ENCODE data around the gene NHS.

NHS gene

GRCh38 chrX:17456526-17456925 is 81.5 kb downstream of the NHS start:
- DNase-seq = no peak

GRCh38 chrX:17459008-17459611 is 84.1 kb downstream of the NHS start:
- peak; percentile 87 for DNase-seq

DNA sequence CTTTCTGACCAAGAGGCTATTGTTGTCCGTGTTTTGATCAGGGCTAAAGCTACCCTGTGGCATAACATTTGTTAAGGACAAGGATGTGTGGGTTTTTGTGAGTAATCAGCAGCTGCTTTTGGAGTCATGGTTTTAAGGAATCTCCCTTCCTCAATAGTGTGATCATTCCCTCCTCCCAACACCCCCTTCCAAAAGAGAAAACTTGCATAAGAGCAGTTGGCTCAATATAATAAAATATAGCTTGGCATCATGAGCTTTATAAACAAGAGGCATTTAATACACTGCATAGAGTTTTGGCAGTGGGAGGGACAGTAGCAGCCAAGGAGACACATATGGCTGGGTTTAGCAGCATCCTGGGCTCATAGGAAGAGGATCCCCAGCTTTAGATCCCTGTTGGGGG is 84.7 kb downstream of the NHS start:
- DNase-seq = peak; percentile 65

DNA sequence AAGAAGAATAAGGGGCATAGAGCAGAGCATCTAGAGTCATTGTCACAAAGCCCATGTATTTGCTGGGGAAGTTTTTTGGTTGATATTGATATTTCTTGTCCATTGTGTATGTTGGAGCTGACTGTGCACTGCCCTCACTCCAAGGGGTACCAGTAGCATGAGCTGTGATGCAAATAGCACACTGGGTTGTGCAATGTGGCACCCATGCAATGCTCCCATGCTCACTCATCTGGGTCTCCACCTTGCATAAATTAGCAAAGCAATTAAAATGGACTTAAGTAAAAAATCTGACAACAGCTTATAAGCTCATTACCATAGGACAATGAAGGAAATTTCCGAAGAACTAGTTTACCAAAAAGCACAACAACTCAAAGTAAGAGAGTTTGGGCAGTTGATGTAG is 87.9 kb downstream of the NHS start:
- no peak for DNase-seq

DNA sequence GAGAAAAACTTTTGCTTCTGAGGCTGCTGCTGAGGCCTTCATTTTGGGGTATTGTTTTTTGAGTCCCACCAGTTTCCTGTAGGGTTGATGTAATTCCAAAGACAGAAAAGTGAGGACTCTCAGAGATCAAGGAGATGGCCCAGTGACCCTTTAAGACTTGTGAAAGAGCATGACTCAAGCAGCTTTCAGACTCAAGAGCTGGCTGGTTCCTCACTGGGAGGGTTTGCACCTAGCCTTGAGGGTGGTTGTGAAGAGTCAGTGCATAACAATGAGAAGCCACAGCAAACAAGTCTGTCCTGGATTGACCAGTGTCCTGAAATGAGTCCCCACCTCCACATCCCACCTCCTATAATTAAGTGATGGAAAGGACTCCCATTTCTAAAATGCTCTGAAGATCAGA is 89.2 kb downstream of the NHS start:
- DNase-seq = peak; percentile 48

DNA sequence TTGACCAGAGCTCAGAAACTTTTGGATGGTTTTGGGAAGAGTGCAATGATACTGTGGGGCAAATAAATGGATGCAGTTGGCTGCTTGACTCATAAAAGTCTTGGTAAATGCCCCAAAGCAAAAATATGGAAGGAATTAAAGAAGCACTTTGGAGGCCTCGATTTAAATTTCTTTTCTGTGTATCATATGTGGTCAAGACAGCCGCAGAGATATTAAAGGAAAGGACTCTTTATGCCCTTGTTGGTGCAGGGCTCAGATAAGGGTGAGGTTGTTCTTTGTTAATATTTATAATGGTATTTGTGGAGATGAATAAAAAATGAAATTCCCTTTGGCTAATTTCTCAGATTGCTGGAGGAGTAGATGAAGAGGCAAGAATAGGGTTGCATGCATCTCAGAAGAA is 90.2 kb downstream of the NHS start:
- DNase-seq = peak; percentile 41

- DNase-seq = no peak
Measured at GRCh38 chrX:17465802-17466201, 90.8 kb downstream of the NHS start.

DNA sequence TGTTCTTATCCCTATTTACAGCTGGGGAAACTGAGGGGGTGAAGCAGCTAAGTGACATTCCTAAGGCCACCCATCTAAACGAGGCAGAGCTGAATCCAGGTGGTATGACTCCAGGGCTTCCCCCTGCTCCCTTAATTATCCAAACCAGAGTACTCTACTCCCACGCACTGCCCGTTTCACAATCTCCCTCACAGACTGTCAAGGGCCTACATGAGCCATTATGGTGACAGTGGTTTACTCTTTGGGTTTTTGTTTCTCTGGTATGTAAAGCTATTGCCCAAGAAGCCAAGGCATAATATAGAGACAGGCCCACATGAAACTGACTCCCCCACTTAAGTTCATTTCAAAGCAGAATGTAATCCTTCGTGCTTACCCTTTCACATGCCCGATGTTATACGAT is 95.1 kb downstream of the NHS start:
- no peak for DNase-seq

DNA sequence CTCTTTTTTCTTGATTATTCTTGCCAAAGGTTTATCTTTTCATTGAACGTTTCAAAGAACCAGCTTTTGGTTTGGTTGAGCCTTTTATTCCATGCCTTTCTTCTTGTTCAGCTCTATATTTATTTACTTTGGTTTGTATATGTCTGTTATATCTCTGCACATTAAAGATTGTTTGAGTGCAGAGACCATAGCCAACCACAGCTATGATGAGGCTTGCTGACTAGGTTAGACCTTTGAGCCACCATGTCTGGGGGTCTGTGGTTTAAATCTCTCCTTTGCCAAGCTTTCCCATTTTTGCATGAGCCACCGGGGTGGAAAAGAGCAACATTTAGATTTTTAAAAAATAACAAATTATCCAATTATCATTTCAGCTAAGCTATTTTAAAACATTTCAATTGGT is 96.1 kb downstream of the NHS start:
- DNase-seq = no peak

DNA sequence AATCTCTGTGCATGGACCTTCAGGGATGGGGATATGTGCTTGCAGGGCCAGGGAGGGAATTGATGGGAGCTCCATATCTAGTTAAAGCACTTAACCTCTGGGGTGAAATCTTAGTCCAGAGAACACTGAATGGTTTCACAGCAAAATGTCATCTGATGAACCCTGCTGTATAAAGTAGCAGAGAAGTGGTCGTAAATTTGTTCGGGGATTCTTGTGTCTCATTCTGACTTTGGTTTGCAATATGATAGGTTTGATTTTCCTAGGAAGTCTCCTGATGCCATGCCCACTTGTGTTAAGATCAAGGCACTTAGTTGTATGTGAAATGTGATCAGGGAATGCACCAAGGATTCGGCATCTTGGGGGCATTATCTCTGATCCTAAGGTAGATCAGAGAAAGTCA is 96.9 kb downstream of the NHS start:
- DNase-seq = no peak

DNA sequence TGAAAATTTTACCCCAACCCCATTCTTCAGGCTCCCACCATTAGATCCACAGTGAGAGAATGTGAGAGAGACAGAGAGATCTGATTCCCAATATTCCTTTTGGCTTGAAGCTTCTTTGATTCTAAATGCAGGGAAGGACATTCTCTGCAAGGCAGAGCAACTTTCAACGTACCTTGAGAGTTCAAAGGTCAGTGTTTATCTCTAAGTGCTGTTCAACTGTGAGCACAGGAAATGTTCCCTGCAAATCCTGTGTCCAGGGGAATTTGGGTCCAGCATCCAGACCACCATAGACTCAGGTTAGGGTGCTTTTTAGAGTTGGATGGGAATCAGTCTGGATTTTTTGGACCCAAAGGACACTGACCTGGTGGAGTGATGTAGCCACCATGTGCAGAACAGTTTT is 97.4 kb downstream of the NHS start:
- no peak for DNase-seq

DNA sequence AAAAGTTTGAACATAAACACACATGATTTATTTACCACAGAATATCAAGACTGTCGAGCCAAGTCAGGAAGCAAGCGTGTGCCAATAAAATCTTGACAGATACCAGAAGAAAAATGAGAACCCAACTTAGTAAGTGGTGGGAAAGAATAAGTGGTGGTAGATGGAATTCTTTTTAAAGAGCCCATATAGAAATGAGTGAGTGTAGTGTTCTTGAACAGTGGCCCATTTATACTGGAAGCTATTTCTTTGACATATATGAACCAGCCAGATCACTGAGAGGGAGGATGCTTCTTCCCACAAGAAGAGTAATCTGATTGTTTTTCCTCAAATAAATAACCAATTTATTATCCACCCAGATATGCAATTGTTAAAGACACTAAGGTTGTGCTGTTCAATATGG is 98.0 kb downstream of the NHS start:
- DNase-seq = no peak

DNA sequence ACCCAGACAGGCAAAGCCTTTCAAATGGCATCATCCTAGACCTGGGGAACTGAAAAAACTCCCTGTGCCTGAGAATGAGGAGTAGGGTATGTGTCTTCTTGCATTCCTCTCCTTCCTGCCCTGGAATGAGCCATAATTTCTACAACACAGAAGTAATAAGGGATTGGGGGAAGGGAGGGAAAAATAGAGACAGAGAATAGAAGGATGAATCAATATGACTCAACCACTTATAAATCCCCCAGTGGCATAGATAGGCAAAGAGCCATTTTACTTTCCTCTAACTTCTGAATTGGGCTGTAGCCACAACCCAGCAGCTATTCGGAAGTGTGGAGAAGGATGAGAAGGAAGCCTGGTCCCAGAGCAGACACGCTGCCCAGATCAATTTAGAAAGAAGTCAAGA is 99.9 kb downstream of the NHS start:
- DNase-seq = peak; percentile 91

GRCh38 chrX:17475449-17476217 is 100.6 kb downstream of the NHS start:
- no peak for DNase-seq

- no peak for DNase-seq
Measured at GRCh38 chrX:17476411-17476810, 101.4 kb downstream of the NHS start.

GRCh38 chrX:17481086-17481485 is 106.1 kb downstream of the NHS start:
- DNase-seq = no peak

- no peak for DNase-seq
Measured at GRCh38 chrX:17484592-17484991, 109.6 kb downstream of the NHS start.

DNA sequence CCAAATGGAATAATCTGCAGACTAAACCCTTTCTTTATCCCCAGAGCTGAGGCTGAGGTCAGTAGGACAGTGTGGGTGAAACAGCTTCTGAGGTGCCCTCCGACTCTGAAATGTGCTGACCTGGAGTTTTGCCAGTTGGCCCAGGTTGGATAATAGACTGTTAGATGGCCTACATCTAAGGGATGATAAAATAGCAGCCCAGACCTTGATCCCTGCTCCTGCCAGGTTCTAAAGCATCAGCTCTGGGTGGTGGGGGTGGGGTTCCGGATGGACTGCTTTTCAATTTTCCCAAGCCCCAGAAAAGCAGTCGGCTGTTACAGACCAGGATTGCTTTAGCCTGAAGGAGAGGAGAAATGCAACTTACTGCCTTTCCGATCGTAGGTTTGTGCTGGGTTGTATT is 110.4 kb downstream of the NHS start:
- no peak for DNase-seq

DNA sequence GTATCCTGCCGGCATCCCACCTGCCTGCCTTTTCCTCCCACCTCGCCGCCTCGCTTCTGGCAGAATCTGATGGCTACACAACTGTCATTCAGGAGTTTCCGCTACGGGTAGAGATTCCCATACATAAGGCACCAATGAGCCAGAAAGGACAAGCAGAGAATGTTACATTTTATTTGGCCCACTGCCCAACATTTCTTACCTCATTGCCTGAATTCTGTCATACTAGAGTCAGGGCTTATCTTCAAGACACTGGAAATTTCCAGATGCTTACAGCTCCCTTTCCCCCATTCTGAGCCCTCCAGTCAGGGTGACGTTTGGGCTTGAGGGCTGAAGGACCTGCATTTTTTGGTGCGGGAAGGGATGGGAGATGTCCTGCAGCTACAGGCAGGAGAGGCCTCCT is 113.0 kb downstream of the NHS start:
- no peak for DNase-seq

- no peak for DNase-seq
Measured at GRCh38 chrX:17494216-17494615, 119.2 kb downstream of the NHS start.

DNA sequence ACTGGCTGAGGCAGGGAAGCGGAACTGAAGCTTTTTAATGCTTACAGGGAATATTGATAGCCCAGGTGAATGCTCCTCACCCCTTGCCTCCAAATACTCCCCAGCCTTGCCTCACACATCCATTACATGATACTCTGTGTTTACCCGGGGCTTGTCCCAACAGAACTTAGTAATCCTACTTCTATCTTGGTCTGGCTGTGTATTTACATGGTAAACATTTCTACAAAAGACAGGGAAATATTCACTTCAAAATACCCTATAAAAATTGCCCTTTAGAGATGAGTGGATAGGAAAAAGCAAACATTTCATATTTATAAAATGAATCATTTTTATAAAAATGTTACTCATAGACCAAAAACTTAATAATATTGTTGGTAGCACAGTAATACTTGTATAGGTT is 120.1 kb downstream of the NHS start:
- DNase-seq = no peak

DNA sequence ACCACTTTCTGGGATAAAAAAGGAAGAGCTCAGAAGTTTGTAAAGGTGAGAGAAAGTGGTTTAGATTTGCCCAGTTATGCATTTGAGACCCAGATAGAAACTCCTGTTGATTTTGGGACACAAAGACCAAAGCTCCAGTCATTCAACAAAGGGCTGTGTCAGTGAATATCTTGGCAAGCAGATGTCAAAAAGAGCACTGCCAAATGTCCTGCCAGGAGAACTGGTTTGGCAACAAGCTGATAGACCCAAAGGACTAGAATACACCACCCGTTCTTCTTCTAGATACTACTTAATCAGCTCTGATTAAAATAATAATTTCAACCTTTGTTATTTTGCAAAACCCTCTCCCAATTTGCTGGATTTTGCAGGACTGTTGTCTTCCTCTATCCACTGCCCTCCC is 121.4 kb downstream of the NHS start:
- DNase-seq = no peak

- no peak for DNase-seq
Measured at GRCh38 chrX:17497193-17497592, 122.2 kb downstream of the NHS start.

- no peak for DNase-seq
Measured at GRCh38 chrX:17499512-17499911, 124.5 kb downstream of the NHS start.

DNA sequence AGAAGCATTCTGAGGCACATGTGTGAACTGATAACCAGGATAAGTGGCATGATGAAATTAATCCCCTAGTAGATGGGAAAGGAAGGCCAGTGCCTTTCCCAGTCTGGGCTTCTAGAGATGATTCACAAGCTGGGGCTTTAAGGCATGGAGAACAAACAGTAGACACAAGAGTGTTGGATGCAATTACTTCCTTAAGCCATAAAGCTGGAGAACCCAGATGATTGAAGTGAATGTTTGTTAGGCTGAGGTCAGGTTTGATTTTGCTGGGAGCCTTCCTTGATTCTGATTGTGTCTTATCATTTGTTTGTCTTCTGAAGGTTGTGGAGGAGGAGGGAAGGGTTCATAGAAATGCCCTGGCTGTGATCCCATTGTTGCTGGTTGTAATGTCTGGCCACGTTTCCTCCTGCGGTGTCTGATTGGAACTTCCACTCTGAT is 125.2 kb downstream of the NHS start:
- peak; percentile 48 for DNase-seq
